KBM-7 (cell line): Measurements from ENCODE around the gene NEUROD1.

Experiments used
- DNase-seq: peaks from one replicate; pipeline ENCODE4 v3.0.0-alpha.2; 2015
- in situ Hi-C: fragments of 300-500 bp; cut with MboI; formaldehyde crosslinking; loops from 2 replicates; pipeline ENCODE4 v1.14.3; 2020; ENCODE audit warnings: low sequenced_read_pairs, low pct_unique_long_range_greater_than_20kb, mixed read lengths

NEUROD1 gene

GRCh38 chr2:181682026-181682789 lies 1.9 kb upstream of the NEUROD1 start:
- in situ Hi-C loops = no loop called here

GRCh38 chr2:181680937-181681811 lies 857 bp upstream of the NEUROD1 start:
- DNase-seq = no peak
- in situ Hi-C loops = no loop called here

More at GRCh38 chr2:181682026-181682789, 1.9 kb upstream of the NEUROD1 start:
- no peak for DNase-seq

- in situ Hi-C loops = no loop called here
- no peak for DNase-seq
These were observed 755 bp downstream of the NEUROD1 start for GRCh38 chr2:181679544-181679979.

GRCh38 chr2:181678861-181679543 lies 1.3 kb downstream of the NEUROD1 start:
- in situ Hi-C loops = no loop called here
- DNase-seq = no peak

GRCh38 chr2:181677912-181678586 lies 2.3 kb downstream of the NEUROD1 start:
- DNase-seq = peak; percentile 52
- in situ Hi-C loops = no loop called here

- DNase-seq = no peak
- in situ Hi-C loops = no loop called here
These were observed 5.1 kb downstream of the NEUROD1 start for GRCh38 chr2:181675254-181675653.

GRCh38 chr2:181674461-181674860 lies 5.9 kb downstream of the NEUROD1 start:
- in situ Hi-C loops = no loop called here
- no peak for DNase-seq

- in situ Hi-C loops = no loop called here
- DNase-seq = no peak
These were observed 7.1 kb downstream of the NEUROD1 start for GRCh38 chr2:181673173-181673572.

GRCh38 chr2:181672255-181673008 lies 7.9 kb downstream of the NEUROD1 start:
- no peak for DNase-seq
- in situ Hi-C loops = no loop called here

GRCh38 chr2:181670632-181671031 lies 9.7 kb downstream of the NEUROD1 start:
- in situ Hi-C loops = no loop called here

GRCh38 chr2:181667234-181667633 lies 13.1 kb downstream of the NEUROD1 start:
- in situ Hi-C loops = no loop called here
- DNase-seq = no peak

More at GRCh38 chr2:181670632-181671031, 9.7 kb downstream of the NEUROD1 start:
- DNase-seq = no peak

GRCh38 chr2:181662287-181662686 lies 18.0 kb downstream of the NEUROD1 start:
- no peak for DNase-seq
- in situ Hi-C loops = no loop called here

GRCh38 chr2:181660181-181660580 lies 20.1 kb downstream of the NEUROD1 start:
- in situ Hi-C loops = no loop called here
- DNase-seq = no peak

- DNase-seq = no peak
- in situ Hi-C loops = no loop called here
These were observed 21.9 kb downstream of the NEUROD1 start for GRCh38 chr2:181658444-181658843.

GRCh38 chr2:181657379-181657778 lies 22.9 kb downstream of the NEUROD1 start:
- no peak for DNase-seq
- in situ Hi-C loops = no loop called here

- no peak for DNase-seq
- in situ Hi-C loops = no loop called here
These were observed 23.6 kb downstream of the NEUROD1 start, which contains the start of gene CERKL for GRCh38 chr2:181656450-181657291. CERKL (minus strand) TSS chr2:181657105; CDS start chr2:181657006, 99 bp downstream.

- in situ Hi-C loops = no loop called here
- DNase-seq = no peak
These were observed 24.8 kb downstream of the NEUROD1 start for GRCh38 chr2:181655519-181655918.
